GM12878 (cell line): ENCODE measurements around the gene OCRL. TPM values are rescaled to one million over a fixed set of nuclear protein-coding genes. Genes with fewer than 3 reads are reported as not detected.

Experiments
- E2F8 ChIP-seq: fragments of 450-650 bp; IDR thresholded peaks from 2 replicates; pipeline ENCODE4 v1.6.1; 2018; ENCODE audit warnings: mild to moderate bottlenecking, low read depth, moderate library complexity; ENCODE audit not compliant: partially characterized antibody
- polyA plus RNA-seq, 11 experiments: library from polyadenylated mRNA; depleted of rRNA in 4 of 11; unstranded in 6 of 11; stranded (reverse) in 5 of 11; fragments of >200 nt; fragmentation: Nextera tagmentation in 4 of 11; fragmentation: Illumina TruSeq in 1 of 11; extraction: Ambion mirVana in 4 of 11; extraction: Trizol in 1 of 11; gene quantifications; 1 replicate in 1 of 11; 2 replicates in 10 of 11; pipeline versions ENCODE4 v1.2.1 to v1.2.3, GENCODE V29; 2011 to 2016; ENCODE audit warnings: inconsistent platforms in 2 of 11, missing spikeins in 2 of 11, low read depth in 1 of 11
- total RNA-seq, 4 experiments: library from RNA; depleted of rRNA in 3 of 4; stranded (reverse); fragments of >200 nt in 3 of 4; fragmentation: Illumina TruSeq in 1 of 4; extraction: Trizol in 1 of 4; gene quantifications; 2 replicates each; pipeline versions ENCODE4 v1.2.1 to v1.2.3, GENCODE V29; 2013 to 2021
- TF ChIP-seq, protein P1 (sequence below): fragments of 450-650 bp; IDR thresholded peaks from 2 replicates; pipeline ENCODE4 v1.6.1; 2016; ENCODE audit warnings: mild to moderate bottlenecking, moderate library complexity, borderline replicate concordance
- TF ChIP-seq, protein P2 (sequence below): IDR thresholded peaks from 2 replicates; pipeline ENCODE4 v1.6.1; 2011; ENCODE audit warnings: mild to moderate bottlenecking, low read depth, low read length, moderate library complexity; ENCODE audit not compliant: insufficient replicate concordance

The OCRL gene
- total and polyA plus RNA-seq, 10 of the 15 experiments (the other 5 are each of a cell fraction or from before 2014, with no cell fraction given): 0.53 to 4.4 (median 2.3) TPM

- TF ChIP-seq, protein P1, sequence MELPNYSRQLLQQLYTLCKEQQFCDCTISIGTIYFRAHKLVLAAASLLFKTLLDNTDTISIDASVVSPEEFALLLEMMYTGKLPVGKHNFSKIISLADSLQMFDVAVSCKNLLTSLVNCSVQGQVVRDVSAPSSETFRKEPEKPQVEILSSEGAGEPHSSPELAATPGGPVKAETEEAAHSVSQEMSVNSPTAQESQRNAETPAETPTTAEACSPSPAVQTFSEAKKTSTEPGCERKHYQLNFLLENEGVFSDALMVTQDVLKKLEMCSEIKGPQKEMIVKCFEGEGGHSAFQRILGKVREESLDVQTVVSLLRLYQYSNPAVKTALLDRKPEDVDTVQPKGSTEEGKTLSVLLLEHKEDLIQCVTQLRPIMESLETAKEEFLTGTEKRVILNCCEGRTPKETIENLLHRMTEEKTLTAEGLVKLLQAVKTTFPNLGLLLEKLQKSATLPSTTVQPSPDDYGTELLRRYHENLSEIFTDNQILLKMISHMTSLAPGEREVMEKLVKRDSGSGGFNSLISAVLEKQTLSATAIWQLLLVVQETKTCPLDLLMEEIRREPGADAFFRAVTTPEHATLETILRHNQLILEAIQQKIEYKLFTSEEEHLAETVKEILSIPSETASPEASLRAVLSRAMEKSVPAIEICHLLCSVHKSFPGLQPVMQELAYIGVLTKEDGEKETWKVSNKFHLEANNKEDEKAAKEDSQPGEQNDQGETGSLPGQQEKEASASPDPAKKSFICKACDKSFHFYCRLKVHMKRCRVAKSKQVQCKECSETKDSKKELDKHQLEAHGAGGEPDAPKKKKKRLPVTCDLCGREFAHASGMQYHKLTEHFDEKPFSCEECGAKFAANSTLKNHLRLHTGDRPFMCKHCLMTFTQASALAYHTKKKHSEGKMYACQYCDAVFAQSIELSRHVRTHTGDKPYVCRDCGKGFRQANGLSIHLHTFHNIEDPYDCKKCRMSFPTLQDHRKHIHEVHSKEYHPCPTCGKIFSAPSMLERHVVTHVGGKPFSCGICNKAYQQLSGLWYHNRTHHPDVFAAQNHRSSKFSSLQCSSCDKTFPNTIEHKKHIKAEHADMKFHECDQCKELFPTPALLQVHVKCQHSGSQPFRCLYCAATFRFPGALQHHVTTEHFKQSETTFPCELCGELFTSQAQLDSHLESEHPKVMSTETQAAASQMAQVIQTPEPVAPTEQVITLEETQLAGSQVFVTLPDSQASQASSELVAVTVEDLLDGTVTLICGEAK: no peak
- TF ChIP-seq, protein P2, sequence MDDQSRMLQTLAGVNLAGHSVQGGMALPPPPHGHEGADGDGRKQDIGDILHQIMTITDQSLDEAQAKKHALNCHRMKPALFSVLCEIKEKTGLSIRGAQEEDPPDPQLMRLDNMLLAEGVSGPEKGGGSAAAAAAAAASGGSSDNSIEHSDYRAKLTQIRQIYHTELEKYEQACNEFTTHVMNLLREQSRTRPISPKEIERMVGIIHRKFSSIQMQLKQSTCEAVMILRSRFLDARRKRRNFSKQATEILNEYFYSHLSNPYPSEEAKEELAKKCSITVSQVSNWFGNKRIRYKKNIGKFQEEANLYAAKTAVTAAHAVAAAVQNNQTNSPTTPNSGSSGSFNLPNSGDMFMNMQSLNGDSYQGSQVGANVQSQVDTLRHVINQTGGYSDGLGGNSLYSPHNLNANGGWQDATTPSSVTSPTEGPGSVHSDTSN: no peak
- no peak for TF ChIP-seq E2F8
These were observed 59.4 kb downstream of the OCRL start (continued) for GRCh38 chrX:129599499-129599898.
